ENCODE measurements around the gene AURKB.
A peak's percentile ranks its signal among the peaks of the same experiment; 100 is the strongest.
"Not testable (repeated sequence)": the region's sequence is repeated elsewhere in the genome, so short reads cannot be mapped to it uniquely, and the experiment has no call there.

Gene AURKB

DNA sequence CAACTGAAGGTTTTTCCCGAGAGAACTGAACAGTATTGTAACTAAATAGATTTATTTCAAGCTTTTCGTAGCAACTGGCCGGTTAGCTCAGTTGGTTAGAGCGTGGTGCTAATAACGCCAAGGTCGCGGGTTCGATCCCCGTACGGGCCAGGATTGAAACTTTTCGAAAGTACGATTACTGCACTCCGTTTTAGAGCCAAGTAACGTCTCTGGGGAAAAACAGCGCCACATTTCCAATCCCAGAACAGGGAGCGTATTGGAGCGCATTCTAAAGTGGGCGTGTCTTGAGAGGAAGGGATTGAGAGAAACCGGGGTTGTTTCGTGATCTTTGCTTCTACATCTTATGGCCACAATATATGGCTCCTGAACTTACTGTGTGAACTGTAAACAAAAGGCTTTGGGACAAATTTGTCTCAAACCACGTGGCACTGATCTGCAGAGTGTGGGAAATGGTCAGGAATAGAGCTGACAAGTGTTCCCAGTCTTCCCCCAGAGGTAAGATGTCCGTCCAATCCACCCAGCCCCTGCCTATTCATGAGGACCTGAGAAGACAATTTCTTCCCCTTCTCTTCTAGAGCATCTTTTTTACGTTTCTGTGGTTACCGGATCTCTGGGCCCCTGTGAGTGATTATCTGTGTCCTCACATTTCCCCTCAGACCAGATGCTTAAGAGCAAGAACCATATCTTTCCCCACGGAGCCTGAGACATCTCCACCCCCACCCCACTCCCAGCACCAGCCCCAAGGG, 22.7 kb downstream of the AURKB start:
- DNase-seq: peak; percentile 99

DNA sequence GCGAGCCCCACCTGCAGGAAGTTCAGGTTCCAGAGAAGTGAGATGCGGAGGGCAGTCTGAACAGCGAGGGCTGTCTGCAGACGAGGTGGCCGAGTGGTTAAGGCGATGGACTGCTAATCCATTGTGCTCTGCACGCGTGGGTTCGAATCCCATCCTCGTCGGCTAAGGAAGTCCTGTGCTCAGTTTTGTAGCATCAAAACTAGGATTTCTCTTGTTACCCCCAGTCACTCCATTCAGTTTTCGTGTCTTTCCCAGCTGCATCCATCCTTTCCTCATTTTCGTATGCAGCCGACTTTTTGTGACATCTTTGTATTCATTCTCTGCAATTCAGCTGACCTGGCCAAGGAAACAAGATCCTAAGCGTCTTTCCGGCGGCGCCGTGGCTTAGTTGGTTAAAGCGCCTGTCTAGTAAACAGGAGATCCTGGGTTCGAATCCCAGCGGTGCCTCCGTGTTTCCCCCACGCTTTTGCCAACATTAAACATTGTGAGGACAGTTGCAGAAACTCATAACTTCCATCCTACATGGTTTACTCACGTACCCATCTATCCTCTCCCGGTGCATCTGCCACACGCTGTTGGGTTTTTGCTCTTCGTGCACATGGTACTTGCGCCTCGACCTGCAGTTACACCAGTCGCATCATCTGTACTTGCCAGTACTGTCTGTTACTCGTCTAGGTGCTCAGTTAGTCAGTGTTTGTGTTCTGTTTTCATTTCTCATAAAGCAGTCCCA, 23.4 kb downstream of the AURKB start:
- DNase-seq: peak; percentile 100

DNA sequence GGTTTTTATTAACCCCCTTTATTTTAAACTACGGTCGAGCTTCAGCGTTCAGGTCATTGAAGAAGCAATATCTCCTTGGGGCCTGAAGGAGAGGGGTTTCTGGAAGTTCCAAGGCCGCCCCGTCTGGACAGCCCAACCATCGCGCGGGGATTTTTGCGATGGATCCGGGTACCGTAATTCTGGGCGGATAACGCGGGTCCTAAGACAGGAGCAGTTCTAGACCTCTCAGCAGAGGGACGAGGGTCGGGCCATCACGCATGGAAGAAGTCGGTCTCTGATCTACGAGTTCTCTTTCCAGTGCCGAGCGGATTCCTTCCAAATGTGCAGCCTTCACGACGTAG, 24.0 kb downstream of the AURKB start:
- no peak for DNase-seq

DNA sequence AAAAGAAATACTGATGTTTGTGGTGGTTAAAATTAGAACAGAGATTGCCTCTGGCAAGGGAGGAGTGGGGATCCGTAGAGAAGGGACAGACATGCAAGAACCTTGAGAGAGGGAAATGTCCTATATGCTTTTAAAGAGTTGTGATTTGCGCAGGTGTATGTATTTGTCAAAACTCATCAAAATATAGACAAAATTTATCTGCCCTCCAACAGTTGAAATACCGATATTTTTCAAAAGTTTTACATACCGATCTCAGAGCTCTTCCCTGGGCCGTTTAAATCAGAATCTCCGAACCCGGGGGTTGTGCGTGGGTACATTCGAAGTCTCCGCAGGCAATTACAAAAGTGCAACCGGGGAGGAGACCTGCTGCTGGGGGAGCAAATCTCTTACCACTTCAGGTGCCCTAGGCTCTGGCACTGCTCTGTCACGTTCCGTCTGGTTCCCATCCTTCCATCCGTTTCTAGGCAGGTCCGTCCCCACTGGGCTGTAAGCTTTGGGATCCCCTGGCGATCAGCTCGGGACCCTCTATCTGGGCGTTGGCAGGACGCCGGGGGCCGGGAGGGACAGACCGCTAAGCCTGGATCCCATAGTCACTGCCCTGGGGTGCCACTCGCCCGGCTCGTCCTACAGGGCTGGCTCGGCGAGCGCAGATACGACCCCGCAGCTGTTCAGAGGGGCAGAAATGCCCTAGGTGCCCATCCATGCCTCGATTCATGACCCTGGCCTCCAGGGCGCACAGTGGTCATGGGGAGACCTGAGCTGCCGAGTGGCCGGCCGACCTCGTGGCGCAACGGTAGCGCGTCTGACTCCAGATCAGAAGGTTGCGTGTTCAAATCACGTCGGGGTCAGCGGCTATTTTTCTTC, 24.6 kb downstream of the AURKB start:
- peak; percentile 100 for DNase-seq

DNA sequence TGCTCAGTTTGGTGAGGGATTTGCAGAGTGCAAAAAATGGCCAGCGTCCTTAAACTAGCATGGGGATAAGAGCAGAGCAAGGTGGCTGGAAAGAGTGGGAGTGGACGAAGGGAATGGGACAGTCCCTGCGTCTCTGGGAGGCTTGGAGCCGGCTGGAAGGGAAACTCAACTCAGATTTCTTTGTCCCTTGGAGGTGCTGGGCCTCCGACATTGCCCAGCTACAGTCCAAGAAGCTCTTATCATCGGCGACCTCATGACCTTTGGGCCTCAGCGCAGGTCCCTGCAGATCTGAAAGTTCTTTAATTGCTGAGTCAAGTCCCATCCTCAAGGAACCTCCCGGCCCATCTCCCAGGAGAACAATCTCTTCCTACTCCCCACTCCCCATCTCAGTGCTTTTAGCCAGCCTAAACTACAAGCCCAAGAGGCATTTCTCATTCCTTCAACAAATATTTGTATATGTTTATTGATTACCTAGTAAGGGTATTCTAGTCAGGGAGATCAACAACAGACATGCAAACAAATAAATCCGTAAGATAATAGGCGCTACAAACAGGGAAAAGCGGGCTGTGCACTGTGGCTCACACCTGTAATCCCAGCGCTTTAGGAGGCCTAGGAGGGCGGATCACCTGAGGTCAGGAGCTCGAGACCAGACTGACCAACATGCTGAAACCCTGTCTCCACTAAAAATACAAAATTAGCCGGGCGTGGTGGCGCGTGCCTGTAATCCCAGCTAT, 33.2 kb downstream of the AURKB start:
- no peak for DNase-seq

DNA sequence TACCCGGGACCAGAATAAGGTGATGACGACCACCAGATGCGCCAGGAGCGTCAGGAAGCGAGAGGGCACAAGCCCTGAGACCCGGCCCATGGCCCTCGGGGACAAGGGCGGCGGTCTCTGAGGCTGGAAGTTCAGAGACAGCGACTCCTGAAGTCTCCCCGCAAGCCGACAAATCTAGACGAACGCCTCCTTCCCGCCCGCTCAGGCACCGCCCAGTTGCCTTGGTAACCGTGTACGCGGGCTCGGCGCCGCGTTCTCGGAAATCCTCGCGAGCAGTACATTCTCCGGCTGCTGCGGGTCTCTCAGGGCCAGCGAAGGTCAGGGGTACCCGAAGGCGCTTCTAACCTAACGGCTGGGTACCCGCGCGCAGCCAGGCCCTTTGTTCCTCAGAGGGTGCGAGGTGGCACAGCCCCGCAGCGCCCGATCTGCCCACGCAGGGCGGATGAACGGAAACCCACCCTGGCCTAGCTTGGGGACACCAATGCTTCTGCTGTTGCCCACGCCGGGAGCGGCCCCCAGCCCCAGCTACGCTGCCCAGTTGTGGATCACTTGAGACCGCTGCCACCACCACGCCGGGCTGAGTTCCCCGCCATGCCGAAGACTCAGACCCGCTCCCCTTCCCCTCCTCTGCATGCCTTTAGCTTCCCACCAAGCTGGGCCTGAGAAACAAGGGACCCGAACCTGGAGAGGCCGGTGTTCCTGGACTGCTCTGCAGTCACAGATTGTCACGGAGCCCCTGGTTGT, 34.0 kb downstream of the AURKB start, which contains the start of gene TMEM107:
TSS of gene TMEM107 (minus strand) at position 184 of the 744 bp plus-strand sequence. CDS start at position 90, 94 bp downstream.
- DNase-seq: peak; percentile 91

DNA sequence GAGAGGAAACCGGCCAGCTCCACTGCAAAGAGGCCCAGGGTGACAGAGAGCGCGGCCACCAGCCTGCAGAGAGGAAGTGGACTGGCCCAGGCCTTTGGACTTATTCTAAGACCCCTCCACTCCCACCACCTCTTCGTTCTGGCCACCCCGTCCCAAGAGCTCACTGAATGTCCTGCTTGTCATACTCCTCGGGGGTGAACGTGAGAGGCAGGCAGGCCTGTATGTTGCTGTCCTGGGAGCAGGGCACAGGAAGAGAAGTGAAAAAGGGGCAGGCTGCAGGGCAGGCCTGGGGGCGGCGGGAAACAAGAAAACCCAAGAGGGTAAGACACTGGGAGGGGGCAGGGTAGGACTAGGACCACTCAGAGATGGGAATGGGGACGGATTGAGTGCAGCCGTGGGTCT, 34.6 kb downstream of the AURKB start:
- DNase-seq: no peak

DNA sequence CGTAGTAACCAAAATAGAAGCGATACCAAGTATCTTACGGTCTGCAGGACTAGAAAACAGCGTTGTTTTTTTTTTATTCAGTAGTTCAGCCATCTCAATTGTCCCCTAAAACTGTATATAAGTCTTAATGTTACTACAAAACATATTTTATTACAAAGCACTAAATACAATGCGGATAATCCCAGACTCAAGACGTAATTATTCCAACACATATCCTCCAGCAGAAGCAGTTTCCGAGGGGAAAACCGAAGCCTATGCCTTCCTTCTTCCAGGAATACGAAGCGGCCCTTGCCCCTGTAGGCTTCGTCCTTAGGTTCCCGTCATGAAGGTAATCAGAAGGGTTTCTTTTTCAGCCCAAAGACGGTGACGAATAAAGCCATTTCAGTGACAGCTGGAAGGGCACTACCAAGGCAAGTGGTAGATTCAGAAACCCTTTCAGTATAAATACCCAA, 36.5 kb downstream of the AURKB start:
- peak; percentile 62 for DNase-seq

DNA sequence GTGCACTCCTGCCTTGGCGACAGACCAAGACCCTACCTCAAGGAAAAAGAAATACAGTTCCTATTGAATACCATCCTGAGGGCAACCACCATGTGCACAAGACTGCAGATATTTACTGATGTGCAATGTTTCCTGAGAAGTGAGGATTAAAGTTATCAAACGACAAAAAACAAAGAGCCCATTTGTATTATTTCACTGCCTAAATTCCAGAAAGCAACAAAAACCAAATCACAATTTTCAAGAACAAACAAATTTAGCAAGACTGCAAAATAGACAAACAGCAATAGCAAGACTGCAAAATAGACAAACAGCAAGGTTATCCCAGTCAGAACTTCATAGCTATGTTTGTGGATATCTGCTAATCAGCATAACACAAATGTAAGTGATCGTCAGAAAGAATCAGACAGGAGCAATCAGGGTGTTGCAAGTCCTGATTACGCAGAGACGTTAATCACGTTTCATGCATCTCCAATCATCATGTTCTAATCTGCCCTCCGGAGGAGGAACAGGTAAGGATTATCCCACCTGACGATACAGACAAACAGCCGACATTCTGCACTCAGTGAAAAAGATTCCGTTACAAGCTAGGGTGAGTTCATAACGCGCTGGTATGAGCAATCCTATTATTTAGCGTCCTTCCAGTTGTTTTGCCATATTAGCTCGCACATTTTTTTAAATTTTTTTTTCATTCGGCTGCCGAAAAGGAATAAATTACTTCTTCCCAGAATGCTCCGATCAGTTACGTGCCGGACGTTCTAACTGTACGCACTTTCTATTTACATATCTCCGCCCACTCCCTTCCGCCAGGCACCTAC, 37.1 kb downstream of the AURKB start:
- peak; percentile 87 for DNase-seq

DNA sequence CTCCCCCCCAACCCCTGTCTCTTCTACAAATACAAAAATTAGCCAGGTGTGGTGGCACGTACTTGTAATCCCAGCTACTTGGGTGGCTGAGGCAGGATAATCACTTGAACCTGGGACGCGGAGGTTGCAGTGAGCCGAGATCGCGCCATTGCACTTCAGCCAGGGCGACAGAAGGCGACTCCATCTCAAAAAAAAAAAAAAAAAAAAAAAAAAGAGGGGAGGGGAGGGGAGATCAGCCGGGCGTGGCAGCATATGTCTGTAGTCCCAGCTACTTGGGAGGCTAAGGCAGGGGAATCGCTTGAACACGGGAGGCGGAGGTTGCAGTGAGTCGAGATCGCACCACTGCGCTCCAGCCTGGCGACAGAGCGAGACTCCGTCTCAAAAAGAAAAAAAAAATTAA, 40.2 kb downstream of the AURKB start:
- DNase-seq: not testable (repeated sequence)

DNA sequence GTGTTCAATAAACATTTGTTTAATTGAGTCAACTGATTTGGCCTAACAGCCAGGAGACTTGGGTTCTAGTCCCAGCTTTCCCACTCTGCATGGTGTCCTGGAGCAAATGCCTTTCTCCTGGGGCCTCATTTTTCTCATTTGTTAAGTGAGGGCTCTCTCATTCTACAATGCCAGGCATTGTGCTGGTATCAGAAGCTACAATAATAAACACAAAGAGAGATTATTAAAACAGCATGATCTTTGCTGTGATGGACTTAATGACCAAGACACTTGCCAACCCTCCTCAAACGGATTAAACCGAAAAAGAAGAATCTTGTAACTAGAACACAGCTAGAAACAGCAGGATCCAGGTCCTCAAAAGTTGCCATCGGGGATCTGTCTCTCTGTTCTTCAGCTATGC, 42.8 kb downstream of the AURKB start:
- DNase-seq: no peak

DNA sequence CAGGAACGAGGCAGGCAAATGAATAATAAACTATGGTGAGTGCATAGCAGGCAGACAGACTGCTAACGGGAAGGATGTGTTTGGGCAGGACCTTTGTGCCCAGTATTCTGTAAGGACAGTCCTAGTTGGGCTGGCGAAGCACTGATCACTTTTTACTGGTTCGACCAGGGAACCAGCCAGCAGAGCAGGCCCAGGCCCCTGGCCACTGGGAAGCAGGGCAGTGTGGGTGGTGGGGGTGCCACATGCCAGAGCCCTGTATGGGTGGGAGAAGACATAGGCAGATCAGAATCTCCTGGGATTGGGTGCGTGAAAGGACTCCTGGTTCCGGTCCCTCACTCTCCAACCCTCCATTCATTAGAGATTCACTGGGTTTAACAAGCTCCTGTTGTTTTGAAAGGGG, 43.6 kb downstream of the AURKB start:
- DNase-seq: no peak

DNA sequence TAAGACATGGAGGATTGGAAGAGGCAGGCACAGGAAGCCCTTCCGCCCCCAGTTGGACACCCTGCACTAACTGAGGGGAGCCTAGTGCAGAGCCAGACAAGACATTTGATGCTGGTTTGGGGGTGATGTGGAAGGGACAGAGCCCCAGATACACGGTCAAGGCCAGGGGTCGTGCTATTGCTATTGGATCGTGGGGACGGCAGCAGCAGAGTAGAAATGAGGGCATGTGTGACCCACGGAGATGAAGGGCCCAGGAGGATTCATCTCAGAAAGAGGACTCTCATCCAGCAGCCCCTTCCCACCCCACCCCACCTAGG, 45.6 kb downstream of the AURKB start:
- no peak for DNase-seq

DNA sequence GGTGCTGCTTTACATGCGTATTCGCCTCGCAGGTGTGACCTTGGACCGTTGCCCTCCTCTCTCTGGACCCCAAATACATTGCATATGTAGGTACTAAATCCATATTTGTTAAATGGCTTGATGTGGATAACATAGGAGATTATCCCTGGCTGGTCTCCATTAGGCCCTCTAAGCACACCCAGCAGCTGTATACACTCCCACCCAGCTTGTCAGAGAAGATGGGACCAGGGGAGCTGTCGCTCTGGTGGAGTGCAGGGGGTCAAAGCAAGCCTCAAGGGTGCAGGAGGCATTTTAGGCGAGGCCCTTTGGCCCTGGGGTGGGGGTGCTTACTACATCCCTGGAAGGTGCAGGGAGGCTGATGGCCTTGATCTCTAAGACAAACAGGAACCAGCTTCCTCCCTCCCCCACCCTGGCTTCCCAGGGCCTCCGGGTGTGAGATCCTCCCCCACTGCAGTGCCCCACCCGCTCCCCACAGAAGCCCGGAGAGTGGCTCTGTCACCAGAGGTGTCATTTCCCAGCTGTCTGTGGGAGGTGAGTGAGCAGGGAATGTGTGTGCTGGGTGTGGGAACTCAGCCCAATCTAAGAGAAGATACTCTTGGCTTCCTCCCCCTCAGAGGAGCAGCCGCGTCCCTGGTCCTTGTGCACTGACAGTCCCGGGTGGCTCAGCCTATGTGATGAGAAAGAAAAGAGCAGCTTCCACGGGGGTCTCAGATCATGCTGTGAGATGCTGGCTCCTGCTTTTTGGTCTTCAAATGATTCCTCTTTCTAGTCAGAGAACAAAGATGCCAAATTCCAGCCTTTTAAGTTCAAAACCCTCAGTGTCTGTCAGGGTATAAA, 46.2 kb downstream of the AURKB start:
- DNase-seq: peak; percentile 88

DNA sequence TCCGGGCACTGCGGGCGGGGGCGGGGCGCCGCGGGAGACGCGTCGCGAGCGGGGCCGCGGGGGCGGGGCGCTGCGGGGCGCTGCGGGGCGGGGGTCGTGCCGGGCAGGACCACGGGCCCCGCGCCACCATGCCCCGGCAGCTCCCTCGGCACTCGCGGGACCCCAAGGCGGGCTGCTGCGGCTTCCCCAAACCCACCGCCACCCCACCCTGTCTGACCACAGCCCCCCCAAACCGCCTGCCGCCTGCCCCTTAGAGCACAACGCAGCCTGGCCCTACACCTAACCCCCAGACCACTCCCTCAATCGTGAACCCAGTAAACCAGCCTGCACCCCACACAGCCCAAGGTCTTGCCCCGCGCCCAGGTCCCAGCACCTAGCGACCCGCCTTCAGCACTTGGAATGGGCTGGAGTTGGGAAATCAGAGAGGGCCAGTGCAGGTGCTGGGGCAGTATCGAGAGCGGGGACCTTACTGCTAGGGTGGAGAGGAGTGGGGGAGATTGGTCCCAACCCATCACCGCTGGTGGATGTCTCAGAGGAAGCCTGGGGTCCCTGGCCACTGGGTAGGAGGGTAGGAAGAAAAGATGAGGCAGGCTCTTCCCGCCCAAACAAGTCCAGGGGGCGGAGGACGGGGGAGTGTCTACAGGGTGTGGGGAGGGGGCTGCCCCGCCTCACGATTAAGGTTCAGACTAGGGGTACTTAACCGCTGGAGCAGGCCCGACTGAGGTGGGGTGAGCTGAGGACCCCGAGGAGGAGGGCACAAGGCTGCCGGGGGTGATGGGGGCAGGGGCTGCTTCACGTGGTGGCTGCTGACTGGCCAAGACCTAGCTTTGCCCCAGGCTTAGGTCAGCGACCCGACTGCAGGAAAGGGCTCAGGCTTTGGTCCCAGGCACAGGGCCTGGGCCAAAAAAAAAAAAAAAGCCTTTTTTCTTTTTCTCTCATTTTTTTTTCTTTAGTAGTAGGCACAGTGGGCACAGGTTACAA, 47.1 kb downstream of the AURKB start:
- DNase-seq: peak; percentile 79

DNA sequence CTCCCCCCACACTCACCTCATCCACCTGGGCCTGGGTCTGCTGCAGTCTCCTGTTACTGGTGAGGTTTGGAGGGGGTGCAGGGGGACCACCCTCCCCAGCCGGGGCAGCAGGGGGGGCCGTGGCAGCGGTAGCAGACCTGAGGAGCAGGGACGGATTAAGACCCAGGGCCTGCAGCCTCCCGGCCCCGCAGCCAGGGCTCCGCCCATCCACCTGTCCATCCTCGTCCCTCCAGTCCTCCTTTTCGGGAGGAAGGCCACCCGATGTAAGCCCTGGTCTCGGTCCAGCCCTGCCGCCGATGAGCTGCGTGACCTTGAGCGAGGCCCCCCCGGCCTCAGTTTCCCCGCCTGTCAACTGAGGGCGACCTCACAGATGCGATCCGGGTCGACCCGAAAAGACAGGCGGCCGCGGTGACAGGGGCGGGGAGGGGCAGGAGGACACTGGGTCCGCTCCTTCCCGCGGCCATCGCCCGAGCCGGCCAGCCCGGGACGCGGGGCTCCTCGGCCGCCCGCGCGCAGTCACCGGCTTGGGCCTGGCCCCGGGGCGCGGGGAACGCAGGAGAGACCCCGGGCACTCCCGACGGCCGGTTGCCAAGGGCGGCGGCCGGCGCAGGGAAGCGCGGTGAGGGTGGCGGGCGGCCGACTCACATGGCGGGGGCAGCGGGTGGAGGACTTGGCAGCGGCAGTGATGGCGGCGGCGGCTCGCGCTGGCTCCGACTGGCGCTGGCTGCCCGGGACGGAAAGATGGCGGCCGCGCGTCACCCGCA, 48.0 kb downstream of the AURKB start, which contains the start of gene VAMP2:
TSS of gene VAMP2 (minus strand) at position 716 of the 764 bp plus-strand sequence. CDS start at position 647, 69 bp downstream.
- peak; percentile 91 for DNase-seq

DNA sequence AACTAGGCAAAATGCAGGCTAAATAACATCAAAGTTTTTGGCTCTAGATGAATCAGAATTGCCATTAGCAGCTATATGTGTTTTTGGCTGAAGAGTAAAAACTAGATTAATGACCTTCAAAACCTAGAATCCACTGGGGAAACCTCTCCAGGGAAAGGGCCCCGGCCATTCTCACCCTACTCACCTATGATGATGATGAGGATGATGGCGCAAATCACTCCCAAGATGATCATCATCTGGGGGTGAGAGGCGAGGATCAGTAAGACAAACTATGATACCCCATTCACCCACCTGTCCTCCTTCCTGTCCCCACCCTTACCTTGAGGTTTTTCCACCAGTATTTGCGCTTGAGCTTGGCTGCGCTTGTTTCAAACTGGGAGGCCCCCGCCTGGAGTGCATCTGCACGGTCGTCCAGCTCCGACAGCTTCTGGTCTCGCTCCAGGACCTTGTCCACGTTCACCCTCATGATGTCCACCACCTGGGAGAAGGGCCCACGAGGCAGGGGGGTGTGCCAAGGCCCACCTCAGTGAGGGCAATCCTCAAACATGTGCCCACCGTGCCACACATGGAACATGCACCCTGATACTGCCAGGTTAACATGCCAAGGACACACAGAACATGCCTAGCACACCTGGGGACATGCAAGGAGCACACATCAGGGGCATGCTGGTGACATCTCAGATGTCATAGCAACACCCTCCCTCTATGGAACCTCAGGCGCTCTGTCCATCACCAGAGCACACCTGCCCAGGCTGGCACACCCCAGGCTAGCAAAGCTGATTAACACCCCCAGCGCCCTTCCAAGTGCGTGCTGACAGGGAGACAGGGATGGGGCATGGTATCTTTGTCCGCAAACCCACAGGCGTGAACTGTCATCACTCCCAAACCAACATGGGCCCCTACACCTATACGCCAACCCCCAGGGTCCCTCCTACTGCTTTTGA, 48.8 kb downstream of the AURKB start:
- DNase-seq: no peak

All from activated CD8-positive, alpha-beta memory T cell treated with anti-CD3 and anti-CD28 coated beads for 24 hours (primary cell).